NCI-H128 (cell line): ENCODE measurements around the gene PPP6C.
"Not testable (repeated sequence)": the region's sequence is repeated elsewhere in the genome, so short reads cannot be mapped to it uniquely, and the experiment has no call there.

Experiments
- DNase-seq: peaks from one replicate; lab custom pipeline; 2025; ENCODE audit not compliant: unreplicated experiment; lab: John Stamatoyannopoulos, UW

The PPP6C gene

DNA sequence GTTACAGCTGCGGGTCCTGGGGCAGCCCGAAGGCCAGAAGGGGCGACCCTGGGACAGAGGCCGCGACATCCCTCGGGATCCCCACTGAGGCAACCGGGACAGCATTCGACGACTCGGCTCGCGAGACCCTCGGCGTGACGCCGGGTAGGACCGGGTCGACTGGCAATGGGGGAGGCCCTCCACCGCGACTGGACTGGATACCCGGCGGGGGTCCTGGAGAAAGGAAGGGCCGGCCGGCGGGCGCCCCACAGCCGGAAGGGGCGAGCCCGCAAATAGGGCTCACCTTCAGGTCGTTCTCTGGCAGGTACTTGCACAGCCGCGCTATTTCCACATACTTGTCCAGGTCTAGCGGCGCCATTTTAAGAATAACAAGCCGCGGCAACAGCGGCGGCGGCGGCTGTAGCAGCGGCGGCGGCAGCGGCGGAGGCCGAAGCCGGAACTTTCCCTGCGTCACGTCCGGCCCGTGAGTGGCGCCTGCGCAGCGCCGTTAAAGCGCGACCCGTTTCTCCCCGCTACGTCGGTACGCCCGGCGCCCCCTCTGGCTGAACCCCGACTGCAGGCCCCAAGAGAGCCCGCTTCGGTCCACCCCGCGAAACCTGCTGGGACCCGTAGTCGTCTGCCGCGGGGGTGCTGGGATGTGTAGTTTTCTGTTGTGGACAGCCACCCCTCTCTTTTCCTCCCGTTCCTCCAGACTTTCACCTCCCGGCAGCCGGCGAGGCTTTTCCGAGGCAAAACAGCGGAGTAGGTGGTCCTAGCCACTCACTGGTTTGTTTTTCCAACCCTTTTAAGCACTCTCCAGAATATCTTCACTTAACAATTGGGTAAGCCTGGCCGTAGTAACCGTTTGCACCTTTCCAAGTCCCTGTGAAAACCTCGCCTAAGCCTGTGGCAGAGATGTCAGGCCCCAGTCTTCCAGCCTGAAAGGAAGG lies at the start of gene PPP6C:
PPP6C (minus strand) TSS at position 443 of the 929 bp plus-strand sequence; CDS start at position 358, 85 bp downstream.
- peak; percentile 89 for DNase-seq

DNA sequence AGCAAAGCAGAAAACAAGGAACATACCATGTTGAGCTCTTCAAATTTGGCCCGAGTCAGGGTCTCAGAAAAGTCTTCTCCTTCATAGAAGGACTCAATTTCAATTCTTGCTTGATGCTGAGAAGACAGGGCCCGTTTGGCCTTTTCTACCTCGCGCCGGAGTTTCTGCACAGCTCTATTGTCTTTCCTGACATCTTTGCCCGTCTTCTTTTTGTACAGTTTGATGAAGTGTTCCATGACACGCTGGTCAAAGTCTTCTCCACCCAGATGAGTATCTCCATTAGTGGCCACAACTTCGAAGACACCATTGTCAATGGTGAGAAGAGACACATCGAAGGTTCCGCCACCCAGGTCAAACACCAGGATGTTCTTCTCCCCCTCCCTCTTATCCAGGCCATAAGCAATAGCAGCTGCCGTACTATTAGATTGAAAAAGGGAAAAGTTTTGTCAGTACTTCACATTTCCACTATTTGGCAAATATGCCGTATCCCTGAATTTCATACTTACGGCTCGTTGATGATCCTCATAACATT lies 49.4 kb upstream of the PPP6C start:
- DNase-seq, result no peak

DNA sequence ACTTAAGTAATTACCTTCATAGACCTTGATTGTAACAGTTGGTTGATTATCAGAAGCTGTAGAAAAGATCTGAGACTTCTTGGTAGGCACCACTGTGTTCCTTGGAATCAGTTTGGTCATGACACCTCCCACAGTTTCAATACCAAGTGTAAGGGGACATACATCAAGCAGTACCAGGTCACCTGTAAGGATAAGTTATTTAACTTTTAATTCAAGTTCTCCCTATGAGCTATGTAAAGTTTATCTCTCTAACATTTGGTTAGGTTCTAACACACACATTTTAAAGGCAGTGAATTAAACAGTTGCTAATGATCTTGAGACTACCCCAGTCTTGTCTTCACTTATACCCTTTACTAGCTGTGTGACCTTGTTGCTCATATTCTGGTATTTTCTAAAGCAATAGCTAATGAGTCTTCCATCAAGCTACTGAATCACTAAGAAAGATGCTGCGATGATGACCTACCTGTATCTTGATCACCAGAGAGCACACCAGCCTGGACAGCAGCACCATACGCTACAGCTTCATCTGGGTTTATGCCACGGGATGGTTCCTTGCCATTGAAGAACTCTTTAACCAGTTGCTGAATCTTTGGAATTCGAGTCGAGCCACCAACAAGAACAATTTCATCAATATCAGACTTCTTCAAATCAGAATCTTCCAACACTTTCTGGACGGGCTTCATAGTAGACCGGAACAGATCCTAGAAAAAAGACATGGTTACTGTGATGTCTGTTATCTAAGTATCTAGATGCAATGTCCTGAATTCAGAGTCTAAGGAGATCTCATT lies 48.7 kb upstream of the PPP6C start:
- no peak for DNase-seq

DNA sequence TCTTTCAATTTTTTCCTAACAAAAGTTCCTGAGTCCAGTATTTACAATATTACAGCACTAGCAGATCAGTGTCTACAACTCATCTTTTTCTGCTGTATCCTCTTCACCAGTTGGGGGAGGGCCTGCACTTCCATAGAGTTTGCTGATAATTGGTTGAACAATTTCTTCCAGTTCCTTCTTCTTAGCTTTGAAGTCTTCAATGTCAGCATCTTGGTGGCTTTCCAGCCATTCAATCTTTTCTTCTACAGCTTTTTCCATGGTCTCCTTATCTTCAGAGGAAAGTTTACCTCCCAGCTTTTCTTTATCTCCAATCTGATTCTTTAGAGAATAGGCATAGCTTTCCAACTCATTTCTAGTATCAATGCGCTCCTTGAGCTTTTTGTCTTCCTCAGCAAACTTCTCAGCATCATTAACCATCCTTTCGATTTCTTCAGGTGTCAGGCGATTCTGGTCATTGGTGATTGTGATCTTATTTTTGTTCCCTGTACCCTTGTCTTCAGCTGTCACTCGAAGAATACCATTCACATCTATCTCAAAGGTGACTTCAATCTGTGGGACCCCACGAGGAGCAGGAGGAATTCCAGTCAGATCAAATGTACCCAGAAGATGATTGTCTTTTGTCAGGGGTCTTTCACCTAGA lies 47.0 kb upstream of the PPP6C start:
- not testable (repeated sequence) for DNase-seq

DNA sequence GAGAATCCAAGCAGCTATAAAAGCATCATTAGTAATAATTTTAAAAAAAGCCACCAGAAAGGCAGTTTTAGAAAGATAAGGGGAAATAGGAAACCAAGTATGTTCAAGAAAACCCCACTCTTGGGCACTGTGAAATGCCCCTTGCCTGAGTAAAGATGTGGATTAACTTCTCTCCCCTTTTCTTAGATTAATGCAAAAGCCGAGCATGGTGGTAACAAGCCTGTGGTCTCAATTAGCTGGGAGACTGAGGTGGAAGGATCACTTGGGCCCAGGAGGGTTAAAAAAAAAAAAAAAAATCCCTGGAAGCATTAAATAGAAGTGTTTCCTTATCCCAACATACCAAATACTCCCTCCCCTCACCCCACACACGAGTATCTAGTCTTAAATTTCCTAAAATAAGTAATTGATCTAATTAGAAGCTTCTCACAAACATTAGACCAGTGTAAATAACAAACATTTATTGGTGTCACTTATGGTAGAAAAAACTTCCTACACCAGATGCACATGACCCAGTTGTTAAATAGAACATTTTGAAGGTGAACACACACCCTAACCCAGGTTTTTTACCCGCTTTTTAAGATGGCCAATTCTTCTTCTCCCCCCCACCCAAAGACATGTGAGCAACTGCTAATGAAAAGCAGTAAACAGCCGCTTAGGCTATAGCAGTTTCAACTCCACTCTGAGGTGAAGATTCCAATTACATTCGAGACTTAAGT lies 46.4 kb upstream of the PPP6C start:
- DNase-seq, result no peak

DNA sequence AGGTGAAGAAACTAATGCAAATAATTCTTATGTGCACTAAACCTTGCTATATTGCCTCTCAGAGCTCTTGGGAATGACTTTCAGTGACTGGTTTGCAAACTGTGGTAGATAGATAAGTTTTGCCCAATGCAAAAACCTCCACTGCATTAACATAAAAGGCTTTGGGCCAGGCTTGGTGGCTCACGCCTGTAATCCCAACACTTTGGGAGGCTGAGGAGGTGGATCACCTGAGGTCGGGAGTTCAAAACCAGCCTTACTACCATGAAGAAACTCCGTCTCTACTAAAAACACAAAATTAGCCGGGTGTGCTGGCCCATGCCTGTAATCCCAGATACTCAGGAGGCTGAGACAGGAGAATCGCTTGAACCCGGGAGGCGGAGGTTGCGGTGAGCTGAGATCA lies 44.5 kb upstream of the PPP6C start:
- DNase-seq, result not testable (repeated sequence)

DNA sequence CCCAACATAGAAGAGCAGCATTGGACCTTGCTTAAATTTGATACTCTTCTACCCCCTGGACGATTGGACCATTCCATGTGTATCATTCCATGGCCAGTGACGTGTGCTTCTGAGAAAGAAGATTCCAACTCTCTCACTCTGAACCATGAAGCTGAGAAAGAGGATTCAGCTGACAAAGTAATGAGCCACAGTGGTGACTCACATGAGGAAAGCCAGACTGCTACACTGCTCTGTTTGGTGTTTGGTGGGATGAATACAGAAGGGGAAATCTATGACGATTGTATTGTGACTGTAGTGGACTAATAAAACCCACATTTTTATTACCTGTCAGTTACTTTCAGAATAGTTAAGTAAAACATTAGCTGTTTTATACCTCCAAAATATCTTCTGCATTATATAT lies 44.1 kb upstream of the PPP6C start:
- DNase-seq, result no peak

DNA sequence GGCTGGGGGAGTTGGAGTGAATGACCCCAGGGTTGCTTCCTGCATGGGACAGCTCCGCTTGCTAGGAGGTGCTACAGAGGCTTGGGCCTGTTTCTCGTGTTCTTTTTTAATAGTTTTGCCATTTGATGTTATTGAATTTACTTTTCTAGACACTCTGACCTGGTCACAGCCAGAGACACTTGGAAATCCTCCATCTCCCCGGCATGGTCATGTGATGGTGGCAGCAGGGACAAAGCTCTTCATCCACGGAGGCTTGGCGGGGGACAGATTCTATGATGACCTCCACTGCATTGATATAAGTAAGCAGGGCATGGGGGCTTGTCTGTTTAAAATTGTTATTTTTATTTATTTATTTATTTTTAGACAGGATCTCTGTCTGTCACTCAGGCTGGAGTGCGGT lies 38.2 kb upstream of the PPP6C start:
- no peak for DNase-seq

DNA sequence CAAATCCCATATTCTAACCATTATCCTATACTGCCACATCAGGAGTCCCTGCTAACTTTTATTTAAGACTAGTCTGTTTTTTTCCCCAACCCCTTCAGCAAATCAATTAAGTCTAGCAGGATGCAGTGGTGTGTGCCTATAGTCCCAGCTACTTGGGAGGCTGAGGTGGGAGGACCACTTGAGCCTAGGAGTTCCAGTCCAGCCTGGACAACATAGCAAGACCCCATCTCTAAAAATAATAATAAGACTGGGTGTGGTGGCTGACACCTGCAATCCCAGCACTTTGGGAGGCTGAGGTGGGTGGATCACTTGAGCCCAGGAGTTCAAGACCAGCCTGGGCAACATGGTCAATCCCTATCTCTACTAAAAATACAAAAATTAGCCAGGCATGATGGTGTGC lies 35.3 kb upstream of the PPP6C start:
- DNase-seq, result not testable (repeated sequence)

DNA sequence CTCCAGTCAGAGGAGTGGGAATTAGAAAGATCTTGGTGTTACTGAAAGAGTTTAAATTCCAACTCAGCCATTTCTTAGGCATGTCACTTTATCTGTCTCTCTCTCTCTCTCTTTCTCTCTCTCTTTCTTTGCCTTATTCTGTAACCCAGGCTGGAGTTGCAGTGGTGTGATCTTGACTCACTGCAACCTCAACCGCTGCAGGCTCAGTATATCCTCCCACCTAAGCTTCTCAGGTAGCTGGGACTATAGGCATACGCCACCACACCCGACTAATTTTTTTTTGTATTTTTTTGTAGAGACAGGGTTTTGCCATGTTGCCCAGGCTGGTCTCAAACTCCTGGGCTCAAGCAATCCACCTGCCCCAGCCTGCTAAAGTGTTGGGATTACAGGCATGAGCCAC lies 29.0 kb upstream of the PPP6C start:
- no peak for DNase-seq

DNA sequence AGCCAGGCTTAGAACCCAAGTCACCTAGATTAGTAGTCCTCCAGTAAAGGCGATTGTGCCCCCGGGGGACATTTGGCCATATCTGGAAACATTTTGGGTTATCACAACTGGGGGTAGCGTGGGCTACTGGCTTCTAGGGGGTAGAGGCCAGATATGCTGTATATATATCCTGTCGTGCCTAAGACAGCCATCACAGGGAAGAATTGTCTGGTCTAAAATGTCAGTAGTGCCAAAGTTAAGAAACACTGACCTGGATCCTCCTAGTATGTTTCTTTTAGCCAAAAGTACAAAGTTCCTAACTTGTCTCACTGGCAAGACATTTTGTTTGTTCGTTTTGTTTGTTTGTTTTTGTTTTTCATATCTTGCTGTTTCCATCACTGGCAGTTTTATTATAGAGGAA lies 24.6 kb upstream of the PPP6C start:
- DNase-seq, result no peak

DNA sequence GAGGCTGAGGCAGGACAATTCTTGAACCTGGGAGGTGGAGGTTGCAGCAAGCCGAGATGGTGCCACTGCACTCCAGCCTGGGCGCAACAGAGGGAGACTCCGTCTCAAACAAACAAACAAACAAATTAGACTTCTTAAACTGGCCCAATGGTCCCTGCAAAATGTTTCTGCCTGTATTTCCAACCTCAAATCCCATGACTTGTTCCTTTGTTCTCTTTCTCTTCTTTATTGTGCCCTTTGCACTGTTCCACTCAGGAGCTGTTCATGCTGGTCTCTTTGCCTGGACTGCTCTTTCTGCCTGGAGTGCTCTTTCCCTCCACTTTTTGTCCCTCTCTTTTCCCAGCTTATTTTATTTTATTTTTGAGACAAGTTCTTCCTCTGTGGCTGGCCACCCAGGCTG lies 14.9 kb upstream of the PPP6C start:
- no peak for DNase-seq

DNA sequence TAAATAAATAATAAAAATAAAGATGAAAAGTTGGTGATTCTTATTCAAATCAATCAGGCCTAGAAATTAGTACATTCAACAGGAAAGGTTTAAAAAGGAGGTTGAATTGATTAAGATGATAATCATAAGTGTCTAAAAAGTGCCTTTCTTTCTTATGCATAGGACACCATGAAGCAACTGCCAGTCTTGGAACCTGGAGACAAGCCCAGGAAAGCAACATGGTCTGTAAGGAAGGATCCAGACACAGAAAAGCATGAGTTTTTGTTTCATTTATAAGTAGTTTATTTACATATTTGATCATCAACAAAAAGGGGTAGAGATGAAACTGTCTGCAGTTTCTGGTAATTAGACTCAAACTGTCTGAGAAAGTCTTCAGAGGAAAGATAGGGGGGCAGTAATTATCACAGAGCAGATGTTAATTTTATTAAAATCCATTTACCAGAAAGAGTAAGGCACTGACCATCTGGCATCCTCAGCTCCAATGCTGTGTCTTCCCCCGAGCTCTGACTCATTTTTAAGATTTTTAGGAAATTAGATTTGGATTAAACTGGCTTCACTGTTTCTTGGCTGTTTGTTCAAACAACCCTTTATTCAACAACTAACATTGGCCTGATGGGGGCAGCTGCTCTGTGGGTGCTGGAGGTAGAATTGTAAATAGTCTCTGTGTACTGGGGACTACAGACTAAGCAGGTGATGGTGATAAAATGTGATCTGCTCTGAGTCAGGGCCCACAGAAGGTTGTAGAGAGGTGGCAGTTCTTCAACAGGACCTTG lies 13.4 kb upstream of the PPP6C start:
- DNase-seq, result no peak

DNA sequence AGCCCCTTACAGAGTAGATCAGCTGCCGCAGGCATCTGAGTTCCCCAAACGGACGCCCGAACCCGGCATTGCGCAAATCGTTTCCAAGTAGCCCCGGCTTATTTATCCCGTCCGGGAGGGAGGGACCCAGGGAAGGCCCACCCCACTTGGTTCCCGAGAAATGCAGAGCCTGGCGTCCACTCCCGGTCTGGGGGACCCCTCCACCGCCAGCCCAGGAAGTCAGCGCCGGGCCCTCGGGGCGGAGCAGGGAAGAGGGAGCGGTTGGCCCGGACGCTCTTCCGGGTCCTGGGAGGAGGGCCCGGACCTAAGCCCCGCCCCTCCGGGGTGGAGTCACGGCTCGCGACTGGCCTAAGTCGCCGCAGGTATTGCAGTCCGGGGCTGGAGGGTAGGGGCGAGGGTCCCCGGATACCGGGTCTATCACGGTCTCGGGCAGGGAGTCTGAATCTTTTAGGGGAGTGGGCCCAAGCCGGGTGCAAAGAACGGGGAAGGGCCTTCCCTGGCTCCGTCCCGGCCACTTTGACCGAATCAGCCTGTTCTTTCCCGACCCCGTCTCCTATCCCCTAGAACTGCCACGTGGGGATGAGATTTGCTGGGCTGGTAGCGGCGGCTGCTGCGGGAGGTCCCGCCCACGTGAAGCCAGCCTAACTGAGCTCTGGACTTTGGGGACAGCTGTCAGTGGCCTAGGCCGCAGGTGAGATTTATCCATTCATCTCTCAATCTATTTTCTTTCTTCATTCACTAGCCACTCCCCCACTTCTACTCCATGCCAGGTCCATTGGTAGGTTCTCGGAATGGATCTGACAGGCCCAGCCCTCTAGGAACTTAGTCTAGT lies 10.8 kb upstream of the PPP6C start, which contains the start of gene RABEPK:
RABEPK (plus strand) TSS at position 327 of the 832 bp plus-strand sequence. CDS start 2,472 bp downstream, outside the sequence.
- DNase-seq, result peak; percentile 87

DNA sequence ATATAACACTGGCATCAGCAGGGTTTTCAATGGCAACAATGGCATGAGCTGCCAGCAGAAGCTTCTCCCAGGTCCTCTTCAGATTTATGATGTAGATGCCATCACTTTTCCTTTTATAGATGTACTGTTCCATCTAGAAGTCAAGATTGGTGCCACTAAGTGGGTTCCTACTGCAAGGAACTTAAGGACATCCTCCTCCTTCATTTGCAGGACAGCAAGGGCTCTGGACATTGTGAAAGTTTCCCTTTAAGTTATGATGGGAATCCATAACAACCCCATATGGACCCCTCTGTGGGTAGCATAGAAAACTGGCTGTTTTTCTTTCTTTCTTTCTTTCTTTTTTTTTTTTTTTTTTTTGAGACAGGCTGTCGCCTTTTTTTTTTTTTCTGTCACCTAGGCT lies 6.0 kb upstream of the PPP6C start:
- not testable (repeated sequence) for DNase-seq

DNA sequence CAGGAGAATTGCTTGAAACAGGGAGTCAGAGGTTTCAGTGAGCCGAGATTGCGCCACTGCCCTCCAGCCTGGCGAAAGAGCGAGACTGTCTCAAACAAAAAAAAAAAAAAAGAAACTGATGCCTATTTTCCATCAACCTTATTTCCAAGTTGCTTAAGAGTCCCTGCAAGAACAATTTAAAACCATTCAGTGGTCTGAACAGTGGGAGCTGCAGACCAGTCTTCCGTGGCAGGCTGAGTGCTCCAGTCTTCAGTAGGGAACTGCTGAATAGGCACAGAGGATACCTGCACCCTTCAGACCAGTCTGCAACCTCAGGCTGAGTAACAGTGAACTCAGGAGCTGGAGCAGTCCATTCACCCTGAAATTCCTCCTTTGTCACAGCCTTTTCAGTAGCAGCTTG lies 4.9 kb upstream of the PPP6C start:
- DNase-seq, result not testable (repeated sequence)

DNA sequence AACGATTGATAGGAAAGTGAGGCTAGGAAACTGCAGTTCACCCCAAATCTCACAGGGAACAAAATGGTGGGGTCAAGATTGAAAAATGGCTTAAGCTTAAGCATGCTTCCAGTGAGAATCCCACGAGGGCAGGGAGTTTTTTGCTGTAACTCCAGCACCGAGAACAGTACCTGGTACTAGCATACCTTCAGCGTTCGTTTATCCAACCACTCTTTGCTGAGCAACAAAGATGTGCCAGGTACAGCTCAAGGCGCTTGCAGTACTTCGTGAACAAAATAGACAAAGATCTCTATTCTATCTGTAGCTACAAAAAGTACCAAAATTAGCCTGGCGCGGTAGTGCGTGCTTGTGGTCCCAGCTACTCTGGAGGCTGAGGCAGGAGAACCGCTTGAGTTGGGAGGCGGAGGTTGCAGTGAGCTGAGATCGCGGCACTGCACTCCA lies 778 bp upstream of the PPP6C start:
- DNase-seq, result no peak

DNA sequence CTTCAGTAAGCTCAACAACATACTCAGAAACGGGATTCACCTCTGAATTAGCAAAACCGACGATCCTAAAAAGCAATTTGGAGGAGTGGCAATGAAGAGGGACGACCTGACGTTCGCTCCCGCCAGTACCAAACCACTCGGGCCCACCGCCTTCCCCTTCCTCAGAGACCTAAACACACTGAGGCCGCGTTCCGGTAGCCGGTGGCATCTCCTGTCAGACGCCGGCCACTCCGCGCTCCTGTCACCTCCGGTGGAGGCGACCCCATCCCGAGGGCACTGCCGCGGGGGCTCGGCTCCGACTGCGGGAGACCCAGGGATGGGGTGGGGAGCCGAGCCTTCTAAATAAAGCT lies 617 bp downstream of the PPP6C start:
- DNase-seq, result no peak

DNA sequence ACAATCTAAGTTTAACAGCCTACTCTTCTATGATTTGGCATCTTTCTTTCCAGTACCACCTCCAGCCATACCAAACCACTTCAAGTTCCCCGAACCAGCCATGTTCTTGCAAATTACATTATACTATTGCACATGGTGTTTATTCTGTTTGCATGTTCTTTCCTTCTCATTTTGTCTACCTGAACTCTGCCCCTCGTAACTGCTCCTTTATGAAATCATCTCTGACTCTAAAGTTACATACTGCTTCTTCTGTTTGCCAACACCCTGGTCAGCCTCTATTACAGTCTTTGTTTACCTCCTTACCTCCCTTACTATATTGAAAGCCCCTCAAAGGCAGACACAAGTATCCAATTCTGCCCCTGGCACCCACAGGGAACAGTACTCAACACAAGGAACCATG lies 6.0 kb downstream of the PPP6C start:
- no peak for DNase-seq
